Colon (tissue), 2 donors: ENCODE measurements around the gene MYZAP.
"Not testable (repeated sequence)": the region's sequence is repeated elsewhere in the genome, so short reads cannot be mapped to it uniquely, and the experiment has no call there.

Experiments used
- FAIRE-seq: peaks from 2 replicates; lab custom pipeline; 2012; peaks lifted over from hg19 to GRCh38; lab: Jason Lieb, UNC
- donor health status: control.
- donor health status: control.

MYZAP gene

GRCh38 chr15:57592836-57593420 is 1.2 kb downstream of the MYZAP start:
- no peak for FAIRE-seq

GRCh38 chr15:57594479-57594878 is 2.8 kb downstream of the MYZAP start:
- FAIRE-seq: no peak

- FAIRE-seq: no peak
Observed at GRCh38 chr15:57595011-57595866, 3.5 kb downstream of the MYZAP start.

GRCh38 chr15:57596301-57596855 is 4.7 kb downstream of the MYZAP start:
- no peak for FAIRE-seq

- no peak for FAIRE-seq
Observed at GRCh38 chr15:57596978-57597377, 5.3 kb downstream of the MYZAP start.

- no peak for FAIRE-seq
Observed at GRCh38 chr15:57597431-57597830, 5.7 kb downstream of the MYZAP start.

GRCh38 chr15:57598346-57598745 is 6.6 kb downstream of the MYZAP start:
- FAIRE-seq: no peak

- no peak for FAIRE-seq
Observed at GRCh38 chr15:57599296-57599810, 7.6 kb downstream of the MYZAP start.

- FAIRE-seq: no peak
Observed at GRCh38 chr15:57600197-57600596, 8.5 kb downstream of the MYZAP start.

GRCh38 chr15:57604507-57604906 is 12.8 kb downstream of the MYZAP start:
- no peak for FAIRE-seq

- FAIRE-seq: no peak
Observed at GRCh38 chr15:57605491-57605890, 13.8 kb downstream of the MYZAP start.

GRCh38 chr15:57606048-57606447 is 14.3 kb downstream of the MYZAP start:
- FAIRE-seq: no peak

GRCh38 chr15:57606816-57607215 is 15.1 kb downstream of the MYZAP start:
- FAIRE-seq: no peak

GRCh38 chr15:57607570-57608000 is 15.9 kb downstream of the MYZAP start:
- FAIRE-seq: no peak

- no peak for FAIRE-seq
Observed at GRCh38 chr15:57609805-57610529, 18.3 kb downstream of the MYZAP start.

GRCh38 chr15:57611123-57611522 is 19.4 kb downstream of the MYZAP start:
- FAIRE-seq: no peak

- no peak for FAIRE-seq
Observed at GRCh38 chr15:57611938-57612337, 20.2 kb downstream of the MYZAP start.

GRCh38 chr15:57614241-57614640 is 22.5 kb downstream of the MYZAP start:
- FAIRE-seq: no peak

GRCh38 chr15:57615951-57616496 is 24.3 kb downstream of the MYZAP start:
- not testable (repeated sequence) for FAIRE-seq

- no peak for FAIRE-seq
Observed at GRCh38 chr15:57618325-57618724, 26.6 kb downstream of the MYZAP start.

GRCh38 chr15:57619746-57620145 is 28.0 kb downstream of the MYZAP start:
- no peak for FAIRE-seq

- no peak for FAIRE-seq
Observed at GRCh38 chr15:57624730-57625129, 33.0 kb downstream of the MYZAP start.
